ENCODE results near the gene OXT.
"Not testable (repeated sequence)": the region's sequence is repeated elsewhere in the genome, so short reads cannot be mapped to it uniquely, and the experiment has no call there.

OXT gene

DNA sequence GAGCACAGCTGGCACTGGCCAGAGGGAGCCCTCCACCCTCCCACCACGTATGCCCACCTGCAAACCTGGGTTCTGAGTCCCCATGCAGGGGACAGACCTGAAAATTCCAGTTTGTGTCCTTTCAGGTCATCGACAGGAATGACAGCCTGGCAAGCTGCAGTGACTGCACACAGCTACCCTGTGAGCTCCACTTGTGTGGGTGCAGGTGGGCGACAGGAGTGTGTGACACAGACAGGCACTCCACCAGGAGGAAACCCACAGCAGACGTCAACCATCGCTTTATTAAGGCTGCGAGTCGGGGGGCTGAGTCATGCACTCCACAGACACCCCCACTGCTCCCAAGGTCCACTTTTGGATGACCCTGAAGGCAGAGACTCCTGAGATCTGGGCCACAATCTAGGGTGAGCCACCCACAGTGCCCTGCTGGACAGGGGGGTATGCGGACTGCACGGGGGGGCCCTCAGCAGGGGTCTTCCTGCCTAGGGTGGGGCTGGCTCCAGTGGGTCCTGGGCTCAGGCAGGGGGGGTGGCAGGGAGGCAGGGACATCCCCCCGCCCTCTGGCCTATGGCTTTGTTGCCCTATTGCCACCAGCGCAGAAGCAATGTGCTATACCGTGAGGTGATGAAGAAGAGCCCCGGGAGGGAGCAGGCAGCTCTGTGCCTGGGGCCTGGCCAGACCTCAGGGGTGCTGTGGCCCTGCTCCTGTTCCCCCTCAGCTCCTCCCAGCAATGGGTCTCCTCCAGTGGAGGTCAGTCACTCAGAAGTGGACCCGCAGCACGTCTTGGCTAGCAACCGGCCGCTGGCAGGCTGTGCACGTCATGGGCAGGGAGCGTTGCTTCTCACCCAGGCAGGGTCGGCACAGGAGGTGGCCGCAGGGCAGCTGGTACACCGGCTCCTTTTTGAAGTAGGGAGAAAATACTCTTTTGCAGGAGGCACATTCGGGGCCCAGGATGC lies 38.2 kb downstream of the OXT start:
- no peak overlapping the region for H3K9ac ChIP-seq (ENCODE audit: insufficient read length)
- TF ChIP-seq POLR2AphosphoS5 (IDR thresholded peaks at IDR 0.05; ENCODE audit: borderline replicate concordance, low read depth, low read length) (no peak), EZH2 (IDR thresholded peaks at IDR 0.05) (no peak), FOXP2 (optimal IDR thresholded peaks at IDR 0.05; ENCODE audit: control extremely low read depth, extremely low read length, insufficient read depth) (no peak)
- H3K9me3 ChIP-seq (ENCODE audit: low read depth, low read length): no peaks in the 10 kb centered on the region
- H3K36me3 ChIP-seq (ENCODE audit: insufficient read depth, low read length): no peaks in the 10 kb centered on the region
- DNase-seq (ENCODE audit: low read depth, low spot score): no peak
- no peak overlapping the region for H3K4me3 ChIP-seq
- H3K27ac ChIP-seq: no peak overlapping the region

- H3K36me3 ChIP-seq (ENCODE audit: insufficient read depth, low read length): no peaks in the 10 kb centered on the region
- H3K4me3 ChIP-seq: no peak overlapping the region
- H3K9me3 ChIP-seq (ENCODE audit: low read depth, low read length): no peaks in the 10 kb centered on the region
- H3K9ac ChIP-seq (ENCODE audit: insufficient read length): no peak overlapping the region
- no peak for DNase-seq (ENCODE audit: low read depth, low spot score)
- no peak overlapping the region for H3K27ac ChIP-seq
- no peak for TF ChIP-seq EZH2 (IDR thresholded peaks at IDR 0.05)
- TF ChIP-seq POLR2AphosphoS5 (IDR thresholded peaks at IDR 0.05; ENCODE audit: borderline replicate concordance, low read depth, low read length): no peak
- no peak for TF ChIP-seq FOXP2 (optimal IDR thresholded peaks at IDR 0.05; ENCODE audit: control extremely low read depth, extremely low read length, insufficient read depth)
Measured at GRCh38 chr20:3111507-3111906, 40.1 kb downstream of the OXT start.

DNA sequence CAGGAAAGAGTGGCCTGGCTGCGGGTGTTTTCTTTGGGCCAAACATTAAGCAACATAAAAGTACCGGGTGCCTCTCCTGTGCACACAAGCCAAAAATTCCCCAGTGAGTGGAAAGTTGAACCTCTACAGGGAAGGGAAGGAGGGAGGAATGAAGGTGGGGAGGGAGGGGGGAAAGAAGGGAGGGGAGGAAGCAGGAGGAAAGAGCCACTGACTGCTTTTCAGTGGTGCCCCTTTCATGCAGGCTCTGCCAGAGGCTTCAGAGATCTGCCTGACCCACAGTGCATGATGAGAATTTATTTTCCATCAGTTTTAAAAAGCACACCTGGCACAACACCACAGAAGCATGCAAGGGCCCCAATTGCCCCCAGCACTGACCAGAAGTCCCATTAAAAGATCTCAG lies 40.6 kb downstream of the OXT start:
- DNase-seq (ENCODE audit: low read depth, low spot score): no peak
- Histone ChIP-seq H3K4me3 (no peak overlapping the region), H3K9ac (ENCODE audit: insufficient read length) (no peak overlapping the region), H3K27ac (no peak overlapping the region), H3K36me3 (ENCODE audit: insufficient read depth, low read length) (no peaks in the 10 kb centered on the region), H3K9me3 (ENCODE audit: low read depth, low read length) (no peaks in the 10 kb centered on the region)
- TF ChIP-seq POLR2AphosphoS5 (IDR thresholded peaks at IDR 0.05; ENCODE audit: borderline replicate concordance, low read depth, low read length) (no peak), FOXP2 (optimal IDR thresholded peaks at IDR 0.05; ENCODE audit: control extremely low read depth, extremely low read length, insufficient read depth) (no peak), EZH2 (IDR thresholded peaks at IDR 0.05) (no peak)

DNA sequence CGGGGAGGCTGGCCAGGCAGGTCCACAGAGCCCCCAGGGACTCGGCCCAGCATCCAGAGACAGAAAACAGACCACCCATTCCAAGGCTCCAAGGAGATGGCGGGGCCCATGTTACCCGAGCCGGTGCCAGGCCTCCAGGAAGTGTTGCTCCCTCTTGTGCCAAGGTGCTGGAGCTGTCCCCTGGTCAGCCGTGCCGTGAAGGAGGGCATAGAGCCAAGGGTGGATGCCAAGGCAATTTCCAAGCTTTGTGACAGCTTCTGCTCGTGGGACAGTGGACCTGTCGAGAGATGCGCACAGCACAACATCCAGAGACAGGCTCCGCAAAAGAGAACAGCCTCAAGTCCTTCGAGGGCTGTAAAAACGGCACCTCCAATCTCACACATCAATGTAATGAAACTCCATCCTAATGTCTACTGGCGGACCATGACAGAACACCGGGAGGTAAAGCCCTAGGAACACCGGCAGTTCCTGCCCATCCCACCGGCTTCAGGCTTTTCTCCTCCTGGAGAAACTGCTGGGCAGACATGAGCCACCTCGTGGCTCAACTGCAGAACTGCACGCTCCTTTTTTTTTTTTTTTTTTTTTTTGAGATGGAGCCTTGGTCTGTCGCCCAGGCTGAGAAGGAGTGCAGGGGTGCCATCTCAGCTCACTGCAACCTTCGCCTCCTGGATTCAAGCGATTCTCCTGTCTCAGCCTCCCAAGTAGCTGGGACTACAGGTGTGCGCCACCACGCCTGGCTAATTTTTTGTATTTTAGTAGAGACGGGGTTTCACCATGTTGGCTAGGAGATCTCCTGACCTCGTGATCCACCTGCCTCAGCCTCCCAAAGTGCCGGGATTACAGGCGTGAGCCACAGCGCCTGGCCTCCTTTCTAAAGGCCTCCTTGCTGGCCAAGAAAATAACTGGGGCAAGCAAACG lies 44.0 kb downstream of the OXT start:
- no peak for TF ChIP-seq FOXP2 (optimal IDR thresholded peaks at IDR 0.05; ENCODE audit: control extremely low read depth, extremely low read length, insufficient read depth)
- no peak for TF ChIP-seq POLR2AphosphoS5 (IDR thresholded peaks at IDR 0.05; ENCODE audit: borderline replicate concordance, low read depth, low read length)
- no peak for TF ChIP-seq EZH2 (IDR thresholded peaks at IDR 0.05)
- Histone ChIP-seq H3K4me3 (no peak overlapping the region), H3K9me3 (ENCODE audit: low read depth, low read length) (no peaks in the 10 kb centered on the region), H3K27ac (no peak overlapping the region), H3K36me3 (ENCODE audit: insufficient read depth, low read length) (no peaks in the 10 kb centered on the region), H3K9ac (ENCODE audit: insufficient read length) (no peak overlapping the region)
- no peak for DNase-seq (ENCODE audit: low read depth, low spot score)

DNA sequence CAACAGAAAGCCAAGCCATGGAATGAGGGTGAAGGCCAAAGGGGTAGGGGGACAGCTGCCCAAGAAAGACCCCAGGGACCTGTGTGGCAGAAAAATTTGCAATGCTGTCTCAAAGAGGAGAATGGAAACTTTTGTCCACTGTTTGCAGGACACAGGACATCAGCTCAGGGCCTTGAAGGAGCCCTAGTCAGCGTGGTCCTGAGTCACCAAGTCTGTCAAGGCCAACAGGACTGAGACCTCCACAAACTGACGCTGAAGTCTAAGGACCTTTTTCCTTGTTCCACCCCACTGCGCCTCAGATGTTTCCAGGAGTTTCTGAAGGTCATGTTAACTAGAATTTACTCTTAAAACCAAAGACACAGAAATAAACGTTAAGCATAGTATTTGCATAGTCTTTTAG lies 44.9 kb downstream of the OXT start:
- Histone ChIP-seq H3K4me3 (no peak overlapping the region), H3K9me3 (ENCODE audit: low read depth, low read length) (no peaks in the 10 kb centered on the region), H3K36me3 (ENCODE audit: insufficient read depth, low read length) (peaks cover 3% of the 10 kb centered on the region; the same call in 1 of the 2 replicates), H3K27ac (no peak overlapping the region), H3K9ac (ENCODE audit: insufficient read length) (no peak overlapping the region)
- no peak for TF ChIP-seq EZH2 (IDR thresholded peaks at IDR 0.05)
- no peak for TF ChIP-seq FOXP2 (optimal IDR thresholded peaks at IDR 0.05; ENCODE audit: control extremely low read depth, extremely low read length, insufficient read depth)
- TF ChIP-seq POLR2AphosphoS5 (IDR thresholded peaks at IDR 0.05; ENCODE audit: borderline replicate concordance, low read depth, low read length): no peak
- DNase-seq (ENCODE audit: low read depth, low spot score): no peak

GRCh38 chr20:3117839-3118379 lies 46.5 kb downstream of the OXT start:
- not testable (repeated sequence) for H3K27ac ChIP-seq; DNase-seq (ENCODE audit: low read depth, low spot score); H3K9ac ChIP-seq (ENCODE audit: insufficient read length); H3K4me3 ChIP-seq; H3K9me3 ChIP-seq (ENCODE audit: low read depth, low read length)
- peaks cover 17% of the 10 kb centered on the region for H3K36me3 ChIP-seq (ENCODE audit: insufficient read depth, low read length)

DNA sequence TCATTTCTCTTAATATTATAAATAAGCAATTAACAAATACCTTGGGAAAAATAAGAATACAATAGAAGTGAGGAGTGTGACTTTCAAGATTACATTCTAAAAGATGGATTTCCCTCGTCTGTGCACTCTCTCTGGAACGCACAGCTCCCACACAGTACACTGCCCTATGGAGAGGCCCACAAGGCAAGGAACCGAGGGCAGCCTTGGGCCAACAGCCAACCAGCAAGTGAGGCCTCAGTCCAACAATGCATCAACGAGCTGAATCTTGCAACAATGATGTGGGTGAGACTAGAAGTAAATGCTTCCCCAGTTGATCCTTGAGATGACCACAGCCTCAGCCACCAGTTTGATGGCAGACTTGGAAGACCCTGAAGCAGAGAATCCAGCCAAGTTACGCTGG lies 47.6 kb downstream of the OXT start:
- TF ChIP-seq FOXP2 (optimal IDR thresholded peaks at IDR 0.05; ENCODE audit: control extremely low read depth, extremely low read length, insufficient read depth) (no peak), EZH2 (IDR thresholded peaks at IDR 0.05) (no peak), POLR2AphosphoS5 (IDR thresholded peaks at IDR 0.05; ENCODE audit: borderline replicate concordance, low read depth, low read length) (no peak)
- peaks cover 17% of the 10 kb centered on the region for H3K36me3 ChIP-seq (ENCODE audit: insufficient read depth, low read length)

DNA sequence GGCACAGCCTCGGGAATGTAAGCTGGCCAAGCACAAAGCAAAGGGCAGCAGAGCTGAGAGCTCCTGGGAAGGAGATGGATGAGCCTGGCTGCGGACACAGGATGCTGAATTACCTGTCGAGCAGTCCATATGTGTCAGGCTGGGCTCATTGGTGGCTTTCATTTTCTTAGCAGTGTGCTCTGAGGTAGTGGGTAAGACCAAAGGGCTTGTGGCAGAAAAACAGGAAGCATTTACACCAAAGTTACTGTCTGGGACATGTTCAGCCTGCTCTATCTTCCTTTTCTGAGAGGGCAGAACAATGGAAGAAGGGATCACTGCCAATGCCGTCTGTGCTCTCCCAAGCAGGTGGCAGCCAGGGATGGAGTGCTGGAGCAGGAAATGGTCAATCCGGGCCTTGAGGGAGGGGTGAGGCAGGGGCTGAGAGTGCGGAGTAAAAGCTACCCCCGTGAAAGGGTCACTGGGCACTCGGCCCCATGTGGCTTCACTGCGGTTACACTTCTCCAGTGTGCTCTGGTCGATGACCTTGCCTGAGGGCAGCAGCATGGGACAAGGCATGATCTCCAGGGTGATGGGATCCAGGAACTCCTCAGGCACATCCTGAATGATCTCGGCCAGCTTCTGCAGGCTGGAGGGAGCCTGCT lies 50.0 kb downstream of the OXT start:
- Histone ChIP-seq H3K4me3 (no peak overlapping the region), H3K9ac (ENCODE audit: insufficient read length) (no peak overlapping the region), H3K27ac (no peak overlapping the region), H3K9me3 (ENCODE audit: low read depth, low read length) (no peaks in the 10 kb centered on the region), H3K36me3 (ENCODE audit: insufficient read depth, low read length) (peaks cover 17% of the 10 kb centered on the region)
- no peak for DNase-seq (ENCODE audit: low read depth, low spot score)
- no peak for TF ChIP-seq POLR2AphosphoS5 (IDR thresholded peaks at IDR 0.05; ENCODE audit: borderline replicate concordance, low read depth, low read length)
- TF ChIP-seq EZH2 (IDR thresholded peaks at IDR 0.05): no peak
- no peak for TF ChIP-seq FOXP2 (optimal IDR thresholded peaks at IDR 0.05; ENCODE audit: control extremely low read depth, extremely low read length, insufficient read depth)

More for the DNA sequence above, 47.6 kb downstream of the OXT start:
- Histone ChIP-seq H3K9ac (ENCODE audit: insufficient read length) (no peak overlapping the region), H3K9me3 (ENCODE audit: low read depth, low read length) (no peaks in the 10 kb centered on the region), H3K4me3 (no peak overlapping the region), H3K27ac (no peak overlapping the region)
- no peak for DNase-seq (ENCODE audit: low read depth, low spot score)

Data from SK-N-MC (cell line).